NCI-H1417 treated with DMSO at 0.1 percent for 48 hours (cell line): ENCODE measurements around the gene DNMT3L.
"Not testable (repeated sequence)": the region's sequence is repeated elsewhere in the genome, so short reads cannot be mapped to it uniquely, and the experiment has no call there.

ENCODE experiments used
- DNase-seq: peaks from one replicate; lab custom pipeline; 2025; lab: John Stamatoyannopoulos, UW

DNMT3L gene

DNA sequence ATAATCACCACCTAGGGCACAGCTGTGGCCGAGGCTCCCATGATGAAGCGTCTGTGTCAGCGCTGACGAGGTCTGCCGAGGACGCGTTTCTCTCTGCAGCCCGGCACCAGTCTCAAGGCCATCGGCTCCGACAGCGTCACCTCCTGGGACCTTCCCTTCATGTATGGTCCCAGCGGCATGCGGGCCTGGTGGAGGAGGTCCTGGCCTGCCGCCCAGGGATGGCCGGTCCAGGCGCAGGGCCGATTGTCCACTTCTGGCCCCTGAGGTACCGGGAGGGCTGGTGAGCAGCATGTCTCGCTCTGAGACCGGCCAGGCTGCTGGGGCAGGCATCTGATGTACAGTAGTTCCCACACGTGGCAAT lies 64.6 kb downstream of the DNMT3L start:
- DNase-seq: not testable (repeated sequence)
